ENCODE measurements around the gene PPP3CA.

- TF ChIP-seq POLR2A (IDR thresholded peaks at IDR 0.05) (no peak), CTCF (IDR thresholded peaks at IDR 0.05) (no peak)
These were observed 10.4 kb upstream of the PPP3CA start for GRCh38 chr4:101357751-101358150.

Data from lower leg skin (tissue), 3 donors.